GM18858 (cell line): ENCODE results near the gene FNDC3B.
A peak's percentile ranks its signal among the peaks of the same experiment; 100 is the strongest.
"Not testable (repeated sequence)": the region's sequence is repeated elsewhere in the genome, so short reads cannot be mapped to it uniquely, and the experiment has no call there.

ENCODE experiments used
- ATAC-seq: cut with Tn5 transposase; IDR thresholded peaks from one replicate; pipeline ENCODE4 v1.9.1; 2021; ENCODE audit not compliant: unreplicated experiment

Gene FNDC3B

GRCh38 chr3:172090035-172090434 is 50.7 kb downstream of the FNDC3B start:
- no peak for ATAC-seq

DNA sequence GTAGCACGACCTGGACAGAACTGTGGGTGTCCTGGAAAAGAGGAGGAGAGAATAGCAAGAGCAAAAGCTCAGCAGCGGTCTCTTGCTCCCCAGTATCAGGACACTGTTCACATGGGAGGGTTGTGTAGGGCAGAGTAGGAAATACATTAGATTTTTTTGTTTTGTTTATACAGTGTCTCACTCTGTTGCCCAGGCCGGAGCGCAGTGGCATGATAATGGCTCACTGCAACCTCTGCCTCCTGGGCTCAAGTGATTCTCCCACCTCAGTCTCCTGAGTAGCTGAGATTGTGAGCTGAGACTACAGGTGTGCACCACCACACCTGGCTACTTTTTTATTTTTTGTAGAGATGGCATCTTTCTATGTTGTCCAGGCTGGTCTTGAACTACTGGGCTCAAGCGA is 53.3 kb downstream of the FNDC3B start:
- ATAC-seq = no peak

- ATAC-seq = not testable (repeated sequence)
These were observed 54.4 kb downstream of the FNDC3B start for GRCh38 chr3:172093581-172094443.

DNA sequence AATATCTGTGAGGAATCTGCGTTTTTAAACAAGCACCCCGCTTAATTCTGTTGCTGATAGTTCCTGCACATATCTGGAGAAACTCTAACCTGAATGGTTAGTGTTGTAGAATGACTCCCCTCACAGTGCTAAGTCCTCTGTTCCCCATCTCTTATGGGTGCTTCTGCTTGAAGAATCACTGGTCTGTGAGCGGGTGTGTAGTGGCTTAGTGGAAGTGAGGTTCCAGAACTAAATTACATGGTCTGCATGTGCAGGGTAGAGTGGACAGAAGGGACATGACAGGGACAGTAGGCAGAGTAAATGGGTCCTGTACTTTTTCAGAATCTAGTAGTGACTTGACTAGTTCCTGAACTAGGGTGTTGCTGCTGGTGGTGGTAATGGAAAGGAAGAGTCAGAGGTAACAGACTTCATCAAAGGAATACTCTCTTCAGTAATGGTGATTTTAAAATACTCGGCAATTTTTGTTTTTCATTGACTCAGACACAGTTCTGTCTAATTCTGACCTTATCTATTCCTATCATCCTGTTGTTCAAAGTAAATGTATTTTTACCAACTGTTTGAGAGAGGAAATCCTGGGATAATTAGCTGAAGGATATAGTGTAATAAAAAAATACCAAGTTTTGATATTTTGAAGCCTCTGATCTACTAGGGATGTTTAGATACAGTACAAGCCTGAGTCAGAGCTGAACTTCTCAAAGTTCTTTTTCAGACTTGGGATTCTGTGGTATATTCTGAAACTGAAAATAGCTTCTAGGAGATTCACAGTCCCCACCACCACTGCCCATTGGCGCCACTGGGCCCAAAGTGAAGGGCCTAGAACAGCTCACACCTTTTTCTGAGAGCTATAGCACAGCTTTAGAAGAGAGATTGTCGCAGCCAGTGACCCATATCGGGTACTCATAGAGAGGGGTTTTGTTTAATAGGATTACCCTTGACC is 55.5 kb downstream of the FNDC3B start:
- peak; percentile 91 for ATAC-seq

- ATAC-seq = no peak
These were observed 57.6 kb downstream of the FNDC3B start for GRCh38 chr3:172096881-172097420.

DNA sequence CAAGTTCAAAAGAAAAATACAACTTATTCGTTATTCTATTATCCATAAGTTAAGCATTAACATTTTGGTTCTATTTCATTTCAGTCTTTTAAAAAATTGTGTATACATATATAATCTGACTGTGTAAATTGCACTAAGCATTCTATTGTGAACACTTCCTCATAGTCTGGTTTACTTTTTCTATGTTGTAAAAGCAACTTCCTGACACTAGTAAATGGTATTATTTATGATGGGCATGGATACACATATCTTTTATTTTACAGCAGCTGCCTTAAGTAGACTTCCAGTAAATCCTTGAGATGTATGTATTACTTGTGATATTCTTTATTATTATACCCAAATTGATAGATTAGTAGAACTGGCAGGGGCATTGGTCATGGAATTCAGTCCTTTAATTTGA is 58.2 kb downstream of the FNDC3B start:
- ATAC-seq = no peak

- ATAC-seq = no peak
These were observed 59.5 kb downstream of the FNDC3B start for GRCh38 chr3:172098698-172099494.

DNA sequence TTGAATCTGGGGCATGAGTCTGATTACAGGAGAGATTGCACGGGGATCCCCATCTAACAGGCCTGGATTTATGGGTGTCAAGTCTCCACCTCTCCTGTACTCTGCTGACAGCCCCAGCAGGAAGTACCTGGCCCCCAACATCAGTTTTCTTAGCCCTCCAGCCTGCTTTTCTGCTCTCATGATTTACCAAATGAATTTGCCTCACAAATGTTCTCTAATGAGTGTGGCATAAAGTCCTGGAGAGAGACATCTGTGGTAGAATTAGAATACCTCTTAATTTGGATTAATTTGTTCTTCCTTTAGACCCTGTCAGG is 60.1 kb downstream of the FNDC3B start:
- ATAC-seq = no peak

- ATAC-seq = peak; percentile 26
These were observed 61.1 kb downstream of the FNDC3B start for GRCh38 chr3:172100482-172100881.

- peak; percentile 45 for ATAC-seq
These were observed 61.7 kb downstream of the FNDC3B start for GRCh38 chr3:172101107-172101506.

DNA sequence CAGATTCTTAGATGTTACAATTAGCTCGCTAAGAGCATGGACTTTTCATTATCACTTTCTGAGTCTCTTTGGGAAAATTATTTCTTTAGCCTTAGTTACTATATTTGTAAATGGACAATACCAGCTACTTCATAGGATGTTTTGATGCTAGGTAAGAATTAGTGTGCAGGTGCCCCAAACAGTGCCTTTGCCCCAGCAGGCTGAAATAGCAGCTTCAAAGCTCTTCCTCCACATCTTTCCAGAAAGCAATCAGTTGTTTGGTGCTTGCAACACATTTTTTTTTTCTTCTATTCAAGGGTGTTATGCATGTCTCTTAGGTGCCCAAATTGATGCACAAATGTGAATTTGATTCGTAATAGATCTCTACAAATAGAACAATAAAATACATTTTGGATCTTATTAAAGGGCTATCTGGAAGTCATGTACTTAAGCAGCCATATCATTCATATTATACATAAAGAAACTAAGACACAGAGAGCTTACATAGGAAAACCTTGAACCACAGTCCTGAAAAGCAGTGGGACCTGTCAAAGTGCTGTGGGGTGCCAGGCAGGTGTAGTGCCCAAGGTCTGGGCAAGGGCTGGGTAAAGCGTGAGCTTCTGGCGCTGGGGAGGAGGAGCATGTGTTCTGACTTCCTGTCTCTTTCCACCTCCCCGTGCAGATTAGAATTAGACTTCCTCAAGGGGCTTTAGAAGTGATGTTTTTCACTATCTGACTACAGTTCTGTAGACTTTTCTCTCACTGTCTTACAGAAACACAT is 62.9 kb downstream of the FNDC3B start:
- peak; percentile 18 for ATAC-seq

GRCh38 chr3:172102883-172103310 is 63.5 kb downstream of the FNDC3B start:
- ATAC-seq = no peak

DNA sequence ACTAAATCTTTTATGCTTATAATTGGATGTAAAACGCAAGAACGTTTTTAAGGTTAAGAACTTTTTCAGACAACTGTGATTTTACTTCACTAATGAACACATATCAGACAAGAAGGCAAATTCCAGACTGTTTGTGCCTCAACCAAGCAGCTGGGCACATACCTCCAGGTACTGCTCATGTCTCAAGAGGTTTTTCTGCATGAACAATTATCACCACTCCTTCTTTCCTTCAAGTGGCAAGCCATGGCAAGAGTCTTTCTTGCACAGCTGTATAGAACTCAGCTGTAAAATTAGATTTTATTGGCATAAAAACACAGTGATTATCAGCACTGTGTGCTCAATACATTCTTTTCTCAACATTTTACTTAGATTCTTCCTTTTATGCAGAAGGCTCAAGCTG is 64.3 kb downstream of the FNDC3B start:
- no peak for ATAC-seq

- ATAC-seq = no peak
These were observed 65.2 kb downstream of the FNDC3B start for GRCh38 chr3:172104471-172105072.

DNA sequence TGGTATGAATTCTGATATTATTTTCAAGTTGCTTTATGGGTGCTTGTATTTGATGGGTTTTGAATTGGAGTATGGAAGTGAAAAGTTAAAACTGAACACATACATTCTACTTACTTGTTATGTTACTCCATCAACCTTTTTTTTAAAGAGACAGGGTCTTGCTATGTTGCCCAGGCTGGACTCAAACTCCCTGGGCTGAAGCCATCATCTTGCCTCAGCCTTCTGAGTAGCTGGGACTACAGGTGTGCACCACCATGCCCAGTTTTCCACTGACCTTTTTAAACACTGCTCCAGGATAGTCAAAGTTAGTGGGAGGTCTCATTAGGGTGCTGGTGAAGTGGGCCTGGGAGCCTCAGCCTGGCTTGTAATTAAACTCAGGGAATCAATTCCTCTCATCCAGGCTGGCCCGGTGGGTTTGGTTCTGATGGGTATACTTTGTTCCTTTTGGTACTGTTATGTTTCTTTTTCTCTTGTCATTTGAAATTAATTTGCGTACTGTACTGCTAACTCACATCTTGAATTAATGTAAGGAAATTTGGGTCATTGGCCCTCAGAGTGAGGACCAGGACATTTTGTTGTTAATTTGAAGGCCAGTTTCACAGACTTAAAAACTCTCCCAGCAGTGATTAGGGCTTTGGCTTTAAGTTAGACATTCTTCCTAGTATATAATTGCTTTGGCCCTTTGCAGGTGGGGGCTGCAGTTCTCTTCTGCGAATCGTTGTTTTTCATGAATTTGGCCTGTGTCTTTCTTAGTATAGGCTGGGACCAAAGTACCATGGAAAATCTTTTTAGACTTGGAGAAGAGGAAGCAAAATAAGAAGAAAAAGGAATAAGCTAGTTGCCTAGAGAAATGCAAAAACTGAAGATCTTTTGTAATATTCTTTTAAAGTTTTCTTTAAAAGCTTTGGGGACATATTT is 66.9 kb downstream of the FNDC3B start:
- ATAC-seq = no peak

DNA sequence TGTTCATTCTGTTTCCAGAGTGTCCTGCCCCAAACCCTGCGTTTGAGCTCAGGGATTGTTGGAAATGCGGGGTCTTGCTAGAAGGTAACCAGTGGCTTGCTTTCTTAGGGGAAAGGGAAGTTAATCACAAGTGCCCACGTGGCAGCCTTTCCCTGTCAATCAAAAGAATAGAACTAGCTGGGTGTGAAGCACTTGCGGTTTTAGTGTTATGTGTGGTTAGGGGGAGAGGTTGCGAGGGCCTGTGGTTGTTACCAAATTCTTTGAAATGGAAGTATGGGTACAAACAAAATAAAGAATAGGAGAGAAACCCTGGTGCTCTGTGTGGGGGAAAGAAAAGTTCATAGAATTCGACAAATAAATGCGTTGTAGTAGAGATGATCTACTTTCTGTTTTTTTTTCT is 67.6 kb downstream of the FNDC3B start:
- ATAC-seq = peak; percentile 27

DNA sequence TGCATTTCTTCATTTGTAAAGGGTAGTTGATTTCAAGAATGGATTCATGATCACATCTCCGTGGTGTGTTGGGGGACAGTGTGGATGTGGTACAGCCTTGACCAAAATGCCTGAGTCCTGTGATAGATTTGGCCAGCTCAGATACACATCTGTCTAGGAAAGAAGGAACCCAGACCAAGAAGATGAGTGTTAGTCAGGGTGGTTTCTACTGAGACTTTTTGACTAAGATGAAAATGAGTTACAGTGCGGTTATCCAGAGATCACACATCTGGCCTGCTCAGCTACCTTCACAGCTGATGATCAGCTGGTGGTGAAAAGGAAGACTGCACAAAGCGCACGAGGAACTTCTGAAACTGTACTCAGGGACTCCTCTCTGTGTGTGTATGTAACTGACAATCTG is 68.0 kb downstream of the FNDC3B start:
- ATAC-seq = peak; percentile 90

- ATAC-seq = no peak
These were observed 70.9 kb downstream of the FNDC3B start for GRCh38 chr3:172110127-172110779.
